ENCODE results near the gene ARHGAP31. TPM values are rescaled to one million over a fixed set of nuclear protein-coding genes. Genes with fewer than 3 reads are reported as not detected.

The ARHGAP31 gene
- total and polyA plus RNA-seq, 7 experiments from 2014 or later = 1.2 to 11.9 (median 3.0) TPM

DNA sequence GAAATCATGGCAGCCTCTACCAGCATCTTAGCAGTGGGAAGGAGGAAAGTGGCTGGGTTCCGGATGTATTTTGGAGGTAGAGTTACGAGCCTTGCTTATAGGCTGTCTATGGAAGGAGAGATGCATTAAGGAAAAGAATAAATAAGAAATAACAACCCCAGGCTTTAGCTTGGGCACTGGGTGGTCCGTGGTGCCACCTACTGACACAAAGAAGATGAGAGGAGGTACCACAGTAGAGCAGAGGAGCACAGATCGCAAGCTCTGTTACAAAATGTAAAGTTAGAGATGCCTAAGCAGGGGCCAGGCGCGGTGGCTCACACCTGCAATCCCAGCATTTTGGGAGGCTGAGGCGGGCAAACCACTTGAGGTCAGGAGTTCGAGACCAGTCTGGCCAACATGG is 94.4 kb downstream of the ARHGAP31 start:
- POLR2A ChIA-PET = interaction anchor here (1.2 kb wide), 1 partner anchor 12 kb away, joined by 5 read pairs; no protein-coding TSS in a partner anchor
- intact Hi-C loops (cut with micrococcal nuclease) = loop anchor here in 1 of 2 donors (1.0 kb wide), 1 partner anchor 113 kb away; no protein-coding TSS in a partner anchor
- H3K27ac ChIP-seq (ENCODE audit: low read depth, low read length) = no peak overlapping the region
- Mint-ChIP-seq H3K4me3 (no peak overlapping the region), H3K27ac (no peak overlapping the region), H3K36me3 (peaks cover 0 to 67% (median 29%) of the 10 kb centered on the region in 5 donors), H3K27me3 (no peaks in the 10 kb centered on the region), H3K9me3 (no peaks in the 10 kb centered on the region), H3K4me1 (peaks cover 0 to 6% (median 0%) of the 10 kb centered on the region in 7 donors)
- H3K4me1 ChIP-seq (ENCODE audit: control insufficient read depth in 2 of 2, insufficient read depth in 2 of 2, low read length in 2 of 2) = no peaks in the 10 kb centered on the region
- no peak for DNase-seq
- peaks cover 0 to 15% (median 7%) of the 10 kb centered on the region in 3 experiments for H3K36me3 ChIP-seq (ENCODE audit: control insufficient read depth in 2 of 3, insufficient read depth in 3 of 3, low read length in 3 of 3)
- H3K27me3 ChIP-seq (ENCODE audit: control insufficient read depth in 2 of 2, insufficient read depth in 2 of 2, low read length in 2 of 2) = no peaks in the 10 kb centered on the region
- ATAC-seq = no peak
- CTCF ChIA-PET = no interaction called here
- no peaks in the 10 kb centered on the region for H3K9me3 ChIP-seq (ENCODE audit: control insufficient read depth in 2 of 3, low read length in 3 of 3)
- no peak overlapping the region for H3K4me3 ChIP-seq (ENCODE audit: low read length)

- Mint-ChIP-seq H3K4me3 (peak overlapping the region in 1 of 10 donors; percentile 1), H3K9me3 (no peaks in the 10 kb centered on the region), H3K4me1 (peaks cover 0 to 22% (median 6%) of the 10 kb centered on the region in 7 donors), H3K36me3 (peaks cover 3 to 60% (median 24%) of the 10 kb centered on the region in 5 donors), H3K27me3 (no peaks in the 10 kb centered on the region), H3K27ac (peak overlapping the region in 2 of 9 donors; percentile 5 to 62)
- H3K4me3 ChIP-seq (ENCODE audit: low read length) = no peak overlapping the region
- POLR2A ChIA-PET = no interaction called here
- H3K4me1 ChIP-seq (ENCODE audit: control insufficient read depth in 2 of 2, insufficient read depth in 2 of 2, low read length in 2 of 2) = no peaks in the 10 kb centered on the region
- ATAC-seq (no peak), DNase-seq (no peak)
- intact Hi-C loops (cut with micrococcal nuclease) = no loop called here
- CTCF ChIA-PET = no interaction called here
- no peaks in the 10 kb centered on the region for H3K27me3 ChIP-seq (ENCODE audit: control insufficient read depth in 2 of 2, insufficient read depth in 2 of 2, low read length in 2 of 2)
- H3K9me3 ChIP-seq (ENCODE audit: control insufficient read depth in 2 of 3, low read length in 3 of 3) = no peaks in the 10 kb centered on the region
- no peak overlapping the region for H3K27ac ChIP-seq (ENCODE audit: low read depth, low read length)
- H3K36me3 ChIP-seq (ENCODE audit: control insufficient read depth in 2 of 3, insufficient read depth in 3 of 3, low read length in 3 of 3) = peaks cover 0 to 12% (median 8%) of the 10 kb centered on the region in 3 experiments
Observed at GRCh38 chr3:119395923-119396358, 101.8 kb downstream of the ARHGAP31 start.

- CTCF ChIA-PET = no interaction called here
- no peak overlapping the region for H3K27ac Mint-ChIP-seq
- Histone ChIP-seq H3K36me3 (ENCODE audit: control insufficient read depth in 2 of 3, insufficient read depth in 3 of 3, low read length in 3 of 3) (peaks cover 0 to 10% (median 8%) of the 10 kb centered on the region in 3 experiments), H3K4me3 (ENCODE audit: low read length) (no peak overlapping the region), H3K9me3 (ENCODE audit: control insufficient read depth in 2 of 3, low read length in 3 of 3) (no peaks in the 10 kb centered on the region), H3K27ac (ENCODE audit: low read depth, low read length) (no peak overlapping the region), H3K4me1 (ENCODE audit: control insufficient read depth in 2 of 2, insufficient read depth in 2 of 2, low read length in 2 of 2) (no peaks in the 10 kb centered on the region), H3K27me3 (ENCODE audit: control insufficient read depth in 2 of 2, insufficient read depth in 2 of 2, low read length in 2 of 2) (no peaks in the 10 kb centered on the region)
- H3K36me3 Mint-ChIP-seq = peaks cover 9 to 62% (median 23%) of the 10 kb centered on the region in 5 donors
- POLR2A ChIA-PET = no interaction called here
- intact Hi-C loops (cut with micrococcal nuclease) = no loop called here
- ATAC-seq (no peak), DNase-seq (no peak)
- H3K27me3 Mint-ChIP-seq = no peaks in the 10 kb centered on the region
- no peak overlapping the region for H3K4me3 Mint-ChIP-seq
- peaks cover 0 to 29% (median 6%) of the 10 kb centered on the region in 7 donors for H3K4me1 Mint-ChIP-seq
- H3K9me3 Mint-ChIP-seq = no peaks in the 10 kb centered on the region
Observed at GRCh38 chr3:119396870-119397269, 102.7 kb downstream of the ARHGAP31 start.

- Mint-ChIP-seq H3K9me3 (peaks cover 0 to 2% (median 0%) of the 10 kb centered on the region in 11 donors), H3K4me1 (peaks cover 0 to 24% (median 6%) of the 10 kb centered on the region in 7 donors), H3K27me3 (no peaks in the 10 kb centered on the region), H3K27ac (no peak overlapping the region), H3K4me3 (no peak overlapping the region), H3K36me3 (peaks cover 9 to 55% (median 15%) of the 10 kb centered on the region in 5 donors)
- CTCF ChIA-PET = no interaction called here
- H3K36me3 ChIP-seq (ENCODE audit: control insufficient read depth in 2 of 3, insufficient read depth in 3 of 3, low read length in 3 of 3) = peaks cover 0 to 16% (median 0%) of the 10 kb centered on the region in 3 experiments
- H3K27me3 ChIP-seq (ENCODE audit: control insufficient read depth in 2 of 2, insufficient read depth in 2 of 2, low read length in 2 of 2) = no peaks in the 10 kb centered on the region
- H3K9me3 ChIP-seq (ENCODE audit: control insufficient read depth in 2 of 3, low read length in 3 of 3) = no peaks in the 10 kb centered on the region
- POLR2A ChIA-PET = no interaction called here
- ATAC-seq (no peak), DNase-seq (no peak)
- H3K4me1 ChIP-seq (ENCODE audit: control insufficient read depth in 2 of 2, insufficient read depth in 2 of 2, low read length in 2 of 2) = no peaks in the 10 kb centered on the region
- intact Hi-C loops (cut with micrococcal nuclease) = no loop called here
- H3K27ac ChIP-seq (ENCODE audit: low read depth, low read length) = no peak overlapping the region
- no peak overlapping the region for H3K4me3 ChIP-seq (ENCODE audit: low read length)
Observed at GRCh38 chr3:119400466-119400865, 106.3 kb downstream of the ARHGAP31 start.

- H3K36me3 Mint-ChIP-seq = peaks cover 10 to 54% (median 18%) of the 10 kb centered on the region in 5 donors
- CTCF ChIA-PET = no interaction called here
- H3K4me3 ChIP-seq (ENCODE audit: low read length) = no peak overlapping the region
Observed at GRCh38 chr3:119401069-119401468, 106.9 kb downstream of the ARHGAP31 start.

DNA sequence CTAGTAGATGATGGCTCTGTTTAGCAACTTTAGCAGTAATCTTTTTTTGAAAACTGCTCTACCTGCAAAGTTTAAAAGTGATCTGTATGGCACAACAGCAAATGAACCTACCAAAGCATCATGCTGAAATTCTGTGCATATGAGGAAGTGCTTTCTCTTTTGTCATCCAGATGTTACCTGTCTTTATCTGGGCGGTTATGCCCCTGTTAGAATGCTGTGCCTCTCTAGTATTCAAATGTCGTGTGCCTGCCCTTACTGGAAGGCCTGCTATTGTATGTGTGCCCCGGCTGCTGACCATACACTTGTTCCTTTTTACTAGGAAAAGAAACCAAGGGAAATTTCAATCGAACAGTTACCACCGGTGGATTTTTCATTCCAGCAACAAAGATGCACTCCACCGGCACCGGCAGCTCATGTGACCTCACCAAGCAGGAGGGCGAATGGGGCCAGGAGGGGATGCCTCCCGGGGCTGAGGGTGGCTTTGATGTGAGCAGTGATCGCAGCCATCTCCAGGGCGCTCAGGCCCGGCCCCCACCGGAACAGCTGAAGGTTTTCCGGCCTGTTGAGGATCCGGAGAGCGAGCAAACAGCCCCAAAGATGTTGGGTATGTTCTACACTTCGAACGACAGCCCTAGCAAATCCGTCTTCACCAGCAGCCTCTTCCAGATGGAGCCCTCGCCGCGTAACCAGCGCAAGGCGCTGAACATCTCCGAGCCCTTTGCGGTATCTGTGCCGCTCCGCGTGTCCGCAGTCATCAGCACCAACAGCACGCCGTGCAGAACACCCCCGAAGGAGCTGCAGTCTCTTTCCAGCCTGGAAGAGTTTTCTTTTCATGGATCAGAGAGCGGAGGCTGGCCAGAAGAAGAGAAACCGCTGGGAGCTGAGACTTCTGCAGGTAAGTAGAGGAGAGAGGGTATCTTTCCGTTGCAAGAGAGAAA is 107.6 kb downstream of the ARHGAP31 start:
- H3K36me3 Mint-ChIP-seq = peaks cover 10 to 54% (median 18%) of the 10 kb centered on the region in 5 donors
- ChIA-PET POLR2A (no interaction called here), CTCF (no interaction called here)
- no peak overlapping the region for H3K27ac ChIP-seq (ENCODE audit: low read depth, low read length)
- no peaks in the 10 kb centered on the region for H3K4me1 ChIP-seq (ENCODE audit: control insufficient read depth in 2 of 2, insufficient read depth in 2 of 2, low read length in 2 of 2)
- H3K9me3 ChIP-seq (ENCODE audit: control insufficient read depth in 2 of 3, low read length in 3 of 3) = no peaks in the 10 kb centered on the region
- peaks cover 0 to 16% (median 0%) of the 10 kb centered on the region in 3 experiments for H3K36me3 ChIP-seq (ENCODE audit: control insufficient read depth in 2 of 3, insufficient read depth in 3 of 3, low read length in 3 of 3)
- no peak for DNase-seq
- no peaks in the 10 kb centered on the region for H3K27me3 ChIP-seq (ENCODE audit: control insufficient read depth in 2 of 2, insufficient read depth in 2 of 2, low read length in 2 of 2)
- peaks cover 0 to 15% (median 0%) of the 10 kb centered on the region in 7 donors for H3K4me1 Mint-ChIP-seq
- H3K27me3 Mint-ChIP-seq = no peaks in the 10 kb centered on the region
- H3K9me3 Mint-ChIP-seq = peaks cover 0 to 2% (median 0%) of the 10 kb centered on the region in 11 donors
- H3K4me3 Mint-ChIP-seq = no peak overlapping the region
- intact Hi-C loops (cut with micrococcal nuclease) = no loop called here
- ATAC-seq = no peak
- H3K4me3 ChIP-seq (ENCODE audit: low read length) = no peak overlapping the region
- peak overlapping the region in 1 of 9 donors; percentile 72 for H3K27ac Mint-ChIP-seq

More at GRCh38 chr3:119401069-119401468, 106.9 kb downstream of the ARHGAP31 start:
- Histone ChIP-seq H3K4me1 (ENCODE audit: control insufficient read depth in 2 of 2, insufficient read depth in 2 of 2, low read length in 2 of 2) (no peaks in the 10 kb centered on the region), H3K36me3 (ENCODE audit: control insufficient read depth in 2 of 3, insufficient read depth in 3 of 3, low read length in 3 of 3) (peaks cover 0 to 16% (median 0%) of the 10 kb centered on the region in 3 experiments), H3K27me3 (ENCODE audit: control insufficient read depth in 2 of 2, insufficient read depth in 2 of 2, low read length in 2 of 2) (no peaks in the 10 kb centered on the region), H3K27ac (ENCODE audit: low read depth, low read length) (no peak overlapping the region), H3K9me3 (ENCODE audit: control insufficient read depth in 2 of 3, low read length in 3 of 3) (no peaks in the 10 kb centered on the region)
- no peak overlapping the region for H3K4me3 Mint-ChIP-seq
- DNase-seq = no peak
- POLR2A ChIA-PET = no interaction called here
- intact Hi-C loops (cut with micrococcal nuclease) = no loop called here
- no peak overlapping the region for H3K27ac Mint-ChIP-seq
- peaks cover 0 to 18% (median 1%) of the 10 kb centered on the region in 7 donors for H3K4me1 Mint-ChIP-seq
- ATAC-seq = no peak
- H3K27me3 Mint-ChIP-seq = no peaks in the 10 kb centered on the region
- peaks cover 0 to 2% (median 0%) of the 10 kb centered on the region in 11 donors for H3K9me3 Mint-ChIP-seq
